ENCODE results near the gene HRAS.

DNA sequence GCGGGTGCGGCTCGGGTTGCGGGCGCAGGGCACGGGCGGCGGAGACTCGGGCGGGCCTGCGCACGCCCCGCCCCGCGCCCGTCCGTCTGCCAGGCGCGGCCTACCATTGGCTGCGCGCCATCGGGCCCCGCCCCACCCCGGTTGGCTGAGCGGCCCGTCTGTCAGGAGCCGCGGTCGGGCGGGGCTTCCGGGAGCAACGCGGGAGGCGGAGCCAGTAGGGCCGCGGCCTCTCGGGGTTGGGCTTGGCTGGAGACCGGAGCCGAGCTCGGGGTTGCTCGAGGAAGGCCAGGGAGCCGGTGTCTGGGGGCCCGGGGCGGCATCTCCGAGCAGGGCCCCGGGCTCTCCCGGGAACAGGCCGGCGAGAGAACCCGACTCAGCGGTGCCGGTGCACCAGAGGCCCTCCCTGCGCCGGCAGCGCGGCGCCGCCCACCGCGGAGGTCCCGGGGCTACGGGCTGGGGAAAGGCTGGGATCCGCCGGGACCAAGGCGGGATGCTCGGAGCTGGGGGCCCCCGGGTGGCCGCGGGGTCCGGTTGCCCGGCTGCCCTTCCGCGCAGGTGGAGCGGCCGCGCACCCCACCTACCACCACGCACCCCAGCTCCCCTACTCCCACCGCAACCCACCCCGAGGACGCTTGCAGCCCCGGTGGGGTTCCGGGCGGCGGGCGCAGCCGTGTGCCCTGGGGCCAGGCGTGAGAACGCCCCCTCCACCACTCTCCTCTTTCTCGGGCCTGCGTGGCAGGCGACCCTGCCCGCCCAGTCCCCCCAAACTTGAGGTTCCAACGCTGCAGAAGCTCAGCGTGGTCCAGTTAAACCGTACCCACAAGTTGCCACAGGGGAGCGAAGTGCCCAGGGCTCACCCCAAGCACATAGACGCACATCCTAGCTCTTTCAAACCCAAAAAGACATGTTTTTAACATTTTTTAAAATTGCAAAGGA is at the start of gene HRAS:
- no peak for TF ChIP-seq CTCF (IDR thresholded peaks at IDR 0.05 in 2 of 3, conservative IDR thresholded peaks at IDR 0.05 in 1 of 3; ENCODE audit: borderline replicate concordance in 1 of 3, insufficient read depth in 1 of 3, low read depth in 2 of 3, low read length in 2 of 3)
- TF ChIP-seq, protein P1, sequence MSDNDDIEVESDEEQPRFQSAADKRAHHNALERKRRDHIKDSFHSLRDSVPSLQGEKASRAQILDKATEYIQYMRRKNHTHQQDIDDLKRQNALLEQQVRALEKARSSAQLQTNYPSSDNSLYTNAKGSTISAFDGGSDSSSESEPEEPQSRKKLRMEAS (IDR thresholded peaks at IDR 0.05): no peak; the same call in 1 of the 2 replicates
- no peak for TF ChIP-seq EZH2phosphoT487 (IDR thresholded peaks at IDR 0.05; ENCODE audit: borderline replicate concordance)
- peak; percentile 59 for TF ChIP-seq POLR2A (IDR thresholded peaks at IDR 0.05; ENCODE audit: borderline replicate concordance, extremely low read depth, insufficient read depth, insufficient read length)
- TF ChIP-seq EZH2 (IDR thresholded peaks at IDR 0.05): no peak
- TF ChIP-seq, protein P2, sequence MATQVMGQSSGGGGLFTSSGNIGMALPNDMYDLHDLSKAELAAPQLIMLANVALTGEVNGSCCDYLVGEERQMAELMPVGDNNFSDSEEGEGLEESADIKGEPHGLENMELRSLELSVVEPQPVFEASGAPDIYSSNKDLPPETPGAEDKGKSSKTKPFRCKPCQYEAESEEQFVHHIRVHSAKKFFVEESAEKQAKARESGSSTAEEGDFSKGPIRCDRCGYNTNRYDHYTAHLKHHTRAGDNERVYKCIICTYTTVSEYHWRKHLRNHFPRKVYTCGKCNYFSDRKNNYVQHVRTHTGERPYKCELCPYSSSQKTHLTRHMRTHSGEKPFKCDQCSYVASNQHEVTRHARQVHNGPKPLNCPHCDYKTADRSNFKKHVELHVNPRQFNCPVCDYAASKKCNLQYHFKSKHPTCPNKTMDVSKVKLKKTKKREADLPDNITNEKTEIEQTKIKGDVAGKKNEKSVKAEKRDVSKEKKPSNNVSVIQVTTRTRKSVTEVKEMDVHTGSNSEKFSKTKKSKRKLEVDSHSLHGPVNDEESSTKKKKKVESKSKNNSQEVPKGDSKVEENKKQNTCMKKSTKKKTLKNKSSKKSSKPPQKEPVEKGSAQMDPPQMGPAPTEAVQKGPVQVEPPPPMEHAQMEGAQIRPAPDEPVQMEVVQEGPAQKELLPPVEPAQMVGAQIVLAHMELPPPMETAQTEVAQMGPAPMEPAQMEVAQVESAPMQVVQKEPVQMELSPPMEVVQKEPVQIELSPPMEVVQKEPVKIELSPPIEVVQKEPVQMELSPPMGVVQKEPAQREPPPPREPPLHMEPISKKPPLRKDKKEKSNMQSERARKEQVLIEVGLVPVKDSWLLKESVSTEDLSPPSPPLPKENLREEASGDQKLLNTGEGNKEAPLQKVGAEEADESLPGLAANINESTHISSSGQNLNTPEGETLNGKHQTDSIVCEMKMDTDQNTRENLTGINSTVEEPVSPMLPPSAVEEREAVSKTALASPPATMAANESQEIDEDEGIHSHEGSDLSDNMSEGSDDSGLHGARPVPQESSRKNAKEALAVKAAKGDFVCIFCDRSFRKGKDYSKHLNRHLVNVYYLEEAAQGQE (IDR thresholded peaks at IDR 0.05; ENCODE audit: low read depth): no peak
- TF ChIP-seq, protein P3, sequence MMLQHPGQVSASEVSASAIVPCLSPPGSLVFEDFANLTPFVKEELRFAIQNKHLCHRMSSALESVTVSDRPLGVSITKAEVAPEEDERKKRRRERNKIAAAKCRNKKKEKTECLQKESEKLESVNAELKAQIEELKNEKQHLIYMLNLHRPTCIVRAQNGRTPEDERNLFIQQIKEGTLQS (IDR thresholded peaks at IDR 0.05): no peak
- TF ChIP-seq SRF (IDR thresholded peaks at IDR 0.05; ENCODE audit: low read depth): no peak
- peak; percentile 98 for TF ChIP-seq POLR2AphosphoS5 (IDR thresholded peaks at IDR 0.05; ENCODE audit: low read depth, low read length)
- TF ChIP-seq EGR1 (IDR thresholded peaks at IDR 0.05; ENCODE audit: low read depth): no peak
- peak; percentile 96 for TF ChIP-seq SP1 (IDR thresholded peaks at IDR 0.05; ENCODE audit: low read depth)

Data from HCT116 (cell line).